Ramos (cell line): Measurements from ENCODE around the gene OLIG2.

ENCODE experiments used
- in situ Hi-C: fragments of 300-500 bp; cut with MboI; formaldehyde crosslinking; loops from one replicate; pipeline ENCODE4 v1.14.3; 2022; ENCODE audit warnings: low sequenced_read_pairs; ENCODE audit not compliant: unreplicated experiment

Gene OLIG2

DNA sequence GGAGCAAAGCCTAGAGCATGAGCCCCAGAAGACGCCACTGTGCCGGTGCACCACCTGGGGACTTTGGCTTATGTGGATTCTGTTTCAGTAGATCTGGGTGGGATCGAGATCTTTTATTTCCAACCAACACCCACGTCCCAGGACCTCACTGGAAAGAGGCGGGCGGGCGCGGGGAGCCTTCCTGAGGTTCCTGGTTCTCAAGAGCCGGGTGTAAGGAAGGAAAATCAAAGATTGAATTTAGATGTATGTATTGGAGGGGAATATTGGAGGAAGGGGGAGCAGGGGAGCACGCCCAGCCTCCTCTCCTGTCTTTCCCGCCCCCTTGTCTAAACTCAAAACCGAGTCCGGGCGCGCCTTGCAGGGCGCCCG, 6.2 kb upstream of the OLIG2 start:
- in situ Hi-C loops = no loop called here

DNA sequence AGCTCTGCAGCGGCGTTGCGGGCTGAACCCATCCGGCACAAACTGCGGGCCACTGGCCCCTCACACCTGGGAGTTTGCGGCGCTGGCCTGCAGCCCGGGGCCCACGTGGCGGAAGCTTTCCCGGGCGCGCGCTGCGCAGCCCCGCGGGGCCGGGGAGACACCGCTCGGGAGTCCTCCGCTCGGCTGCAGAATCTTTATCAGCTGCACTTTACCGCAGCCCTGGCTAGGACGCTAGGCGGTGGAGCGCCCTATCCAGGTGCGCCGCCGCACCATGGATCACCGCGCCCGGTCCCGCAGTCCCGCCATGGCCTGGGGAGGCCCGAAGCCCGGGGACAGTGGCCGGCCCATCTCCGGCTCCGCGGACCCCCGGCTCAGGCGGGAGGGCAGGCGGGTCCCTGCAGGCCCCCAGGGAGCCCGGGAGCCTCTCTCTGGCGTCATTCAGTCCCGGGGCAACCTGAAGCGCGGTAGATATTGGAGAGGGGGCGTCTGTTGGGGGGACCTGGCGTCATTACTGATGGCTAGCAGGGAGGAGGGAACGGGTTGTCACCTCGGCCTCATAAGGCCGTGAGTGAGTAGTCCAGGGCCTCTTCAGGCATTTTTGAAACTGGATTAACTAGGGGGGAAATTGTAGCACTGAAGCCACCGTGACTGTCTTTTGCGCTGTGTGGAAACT, 5.7 kb upstream of the OLIG2 start:
- in situ Hi-C loops = no loop called here

DNA sequence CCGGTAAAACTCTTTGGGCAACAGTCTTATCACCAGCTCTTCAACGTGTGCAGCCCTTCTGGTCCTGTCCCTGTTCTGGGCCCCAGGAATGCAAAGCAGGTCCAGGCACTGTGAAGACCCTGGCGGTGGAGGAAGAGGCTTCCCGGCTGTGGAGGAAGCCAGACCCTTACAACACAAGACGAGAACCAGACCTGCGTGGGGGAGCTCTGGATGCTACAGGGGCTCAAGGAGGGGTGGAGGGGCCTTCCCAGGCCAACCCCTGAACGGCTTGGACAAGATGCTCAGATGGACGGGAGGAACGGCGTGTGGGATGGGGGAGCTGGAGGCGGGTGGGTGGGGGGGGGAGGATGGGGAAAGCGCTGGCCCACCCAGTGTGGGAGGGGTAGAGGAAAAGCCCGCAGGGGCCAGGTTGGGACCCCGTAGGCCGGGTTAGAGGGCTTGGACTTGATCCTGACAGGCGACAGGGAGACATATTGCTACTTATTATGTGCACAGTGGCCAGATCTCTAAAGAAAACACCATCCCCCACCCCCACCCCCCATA, 5.1 kb upstream of the OLIG2 start:
- in situ Hi-C loops = no loop called here

DNA sequence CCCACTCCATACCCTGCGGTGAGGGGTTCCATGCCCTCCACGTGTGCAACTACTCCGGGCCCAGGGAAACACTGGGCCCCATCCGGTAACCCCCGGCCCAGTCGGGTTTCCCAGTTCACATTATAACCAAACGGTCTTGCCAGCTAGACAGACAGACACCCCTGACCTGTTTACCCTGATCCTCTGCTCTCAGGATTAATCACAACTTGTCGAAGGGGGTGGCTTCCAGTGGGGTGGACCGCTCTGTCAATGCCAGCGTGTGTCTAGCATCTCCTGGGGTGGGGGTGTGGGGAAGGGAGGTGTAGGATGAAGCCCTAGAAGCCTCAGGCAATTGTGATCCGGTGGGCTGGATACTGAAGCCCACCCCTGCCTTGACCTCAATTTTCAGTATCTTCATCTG, 4.6 kb upstream of the OLIG2 start:
- in situ Hi-C loops = no loop called here

DNA sequence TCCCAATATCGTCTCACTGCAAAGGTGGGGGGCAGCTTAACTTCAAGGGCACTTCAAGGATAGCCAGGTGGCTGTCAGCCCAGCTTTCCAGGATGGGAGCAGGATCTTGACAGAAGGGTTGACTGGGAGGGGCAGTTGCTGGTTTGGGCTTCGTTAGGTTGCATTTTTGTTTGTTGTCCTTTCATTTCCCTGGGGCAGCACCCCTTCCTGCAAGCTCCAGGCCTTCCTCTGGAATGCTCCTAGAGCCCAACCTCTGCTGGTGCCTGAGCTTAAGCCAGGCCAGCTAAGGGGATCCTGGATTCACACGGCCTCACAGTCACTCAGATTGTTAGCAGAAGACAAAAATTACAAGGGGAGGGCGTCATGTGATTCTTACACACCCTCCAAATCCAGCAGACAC, 4.1 kb upstream of the OLIG2 start:
- in situ Hi-C loops = no loop called here

DNA sequence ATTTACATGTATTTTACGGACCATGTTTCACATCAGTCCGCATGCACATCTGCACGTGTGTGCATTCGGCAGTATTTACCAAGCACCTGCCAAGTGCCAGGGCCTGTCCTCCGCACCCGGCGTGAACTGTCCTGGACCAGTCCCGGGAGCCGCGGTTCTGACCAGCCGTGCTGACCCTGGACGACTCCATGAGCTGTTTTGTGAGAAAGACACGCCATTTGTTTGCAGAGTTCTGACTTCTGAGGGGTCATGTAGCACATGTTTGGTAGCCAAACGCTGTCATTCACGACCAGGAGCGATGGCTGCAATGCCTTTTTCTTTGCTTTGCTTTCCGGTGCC, 3.3 kb upstream of the OLIG2 start:
- in situ Hi-C loops = no loop called here

DNA sequence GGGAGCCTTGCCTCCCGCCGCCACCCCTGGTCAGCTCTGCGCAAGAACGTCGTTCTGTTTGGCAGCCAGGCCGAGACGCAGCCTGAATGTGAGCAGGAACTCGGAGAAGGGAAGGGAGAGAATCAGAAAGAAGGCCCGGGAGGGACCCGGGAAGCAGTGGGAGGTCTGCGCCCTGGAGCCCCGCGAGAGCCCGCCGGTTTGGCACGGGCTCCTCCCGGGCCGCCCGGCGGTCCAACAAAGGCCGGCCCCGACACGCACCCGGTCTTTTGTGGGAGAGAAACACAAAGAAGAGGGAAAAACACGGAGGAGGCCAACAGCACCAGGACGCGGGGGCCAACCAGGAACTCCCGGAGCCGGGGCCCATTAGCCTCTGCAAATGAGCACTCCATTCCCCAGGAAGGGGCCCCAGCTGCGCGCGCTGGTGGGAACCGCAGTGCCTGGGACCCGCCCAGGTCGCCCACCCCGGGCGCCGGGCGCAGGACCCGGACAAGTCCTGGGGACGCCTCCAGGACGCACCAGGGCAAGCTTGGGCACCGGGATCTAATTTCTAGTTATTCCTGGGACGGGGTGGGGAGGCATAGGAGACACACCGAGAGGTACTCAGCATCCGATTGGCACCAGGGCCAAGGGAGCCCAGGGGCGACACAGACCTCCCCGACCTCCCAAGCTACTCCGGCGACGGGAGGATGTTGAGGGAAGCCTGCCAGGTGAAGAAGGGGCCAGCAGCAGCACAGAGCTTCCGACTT, 2.7 kb upstream of the OLIG2 start:
- in situ Hi-C loops = no loop called here

DNA sequence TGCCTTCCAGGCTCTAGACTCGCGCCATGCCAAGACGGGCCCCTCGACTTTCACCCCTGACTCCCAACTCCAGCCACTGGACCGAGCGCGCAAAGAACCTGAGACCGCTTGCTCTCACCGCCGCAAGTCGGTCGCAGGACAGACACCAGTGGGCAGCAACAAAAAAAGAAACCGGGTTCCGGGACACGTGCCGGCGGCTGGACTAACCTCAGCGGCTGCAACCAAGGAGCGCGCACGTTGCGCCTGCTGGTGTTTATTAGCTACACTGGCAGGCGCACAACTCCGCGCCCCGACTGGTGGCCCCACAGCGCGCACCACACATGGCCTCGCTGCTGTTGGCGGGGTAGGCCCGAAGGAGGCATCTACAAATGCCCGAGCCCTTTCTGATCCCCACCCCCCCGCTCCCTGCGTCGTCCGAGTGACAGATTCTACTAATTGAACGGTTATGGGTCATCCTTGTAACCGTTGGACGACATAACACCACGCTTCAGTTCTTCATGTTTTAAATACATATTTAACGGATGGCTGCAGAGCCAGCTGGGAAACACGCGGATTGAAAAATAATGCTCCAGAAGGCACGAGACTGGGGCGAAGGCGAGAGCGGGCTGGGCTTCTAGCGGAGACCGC, 2.0 kb upstream of the OLIG2 start:
- in situ Hi-C loops = no loop called here

DNA sequence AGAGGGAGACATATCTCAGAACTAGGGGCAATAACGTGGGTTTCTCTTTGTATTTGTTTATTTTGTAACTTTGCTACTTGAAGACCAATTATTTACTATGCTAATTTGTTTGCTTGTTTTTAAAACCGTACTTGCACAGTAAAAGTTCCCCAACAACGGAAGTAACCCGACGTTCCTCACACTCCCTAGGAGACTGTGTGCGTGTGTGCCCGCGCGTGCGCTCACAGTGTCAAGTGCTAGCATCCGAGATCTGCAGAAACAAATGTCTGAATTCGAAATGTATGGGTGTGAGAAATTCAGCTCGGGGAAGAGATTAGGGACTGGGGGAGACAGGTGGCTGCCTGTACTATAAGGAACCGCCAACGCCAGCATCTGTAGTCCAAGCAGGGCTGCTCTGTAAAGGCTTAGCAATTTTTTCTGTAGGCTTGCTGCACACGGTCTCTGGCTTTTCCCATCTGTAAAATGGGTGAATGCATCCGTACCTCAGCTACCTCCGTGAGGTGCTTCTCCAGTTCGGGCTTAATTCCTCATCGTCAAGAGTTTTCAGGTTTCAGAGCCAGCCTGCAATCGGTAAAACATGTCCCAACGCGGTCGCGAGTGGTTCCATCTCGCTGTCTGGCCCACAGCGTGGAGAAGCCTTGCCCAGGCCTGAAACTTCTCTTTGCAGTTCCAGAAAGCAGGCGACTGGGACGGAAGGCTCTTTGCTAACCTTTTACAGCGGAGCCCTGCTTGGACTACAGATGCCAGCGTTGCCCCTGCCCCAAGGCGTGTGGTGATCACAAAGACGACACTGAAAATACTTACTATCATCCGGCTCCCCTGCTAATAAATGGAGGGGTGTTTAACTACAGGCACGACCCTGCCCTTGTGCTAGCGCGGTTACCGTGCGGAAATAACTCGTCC, 1.3 kb upstream of the OLIG2 start:
- in situ Hi-C loops = no loop called here

DNA sequence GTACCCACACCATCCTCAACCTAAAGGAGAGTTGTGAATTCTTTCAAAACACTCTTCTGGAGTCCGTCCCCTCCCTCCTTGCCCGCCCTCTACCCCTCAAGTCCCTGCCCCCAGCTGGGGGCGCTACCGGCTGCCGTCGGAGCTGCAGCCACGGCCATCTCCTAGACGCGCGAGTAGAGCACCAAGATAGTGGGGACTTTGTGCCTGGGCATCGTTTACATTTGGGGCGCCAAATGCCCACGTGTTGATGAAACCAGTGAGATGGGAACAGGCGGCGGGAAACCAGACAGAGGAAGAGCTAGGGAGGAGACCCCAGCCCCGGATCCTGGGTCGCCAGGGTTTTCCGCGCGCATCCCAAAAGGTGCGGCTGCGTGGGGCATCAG, 638 bp upstream of the OLIG2 start:
- in situ Hi-C loops = no loop called here

DNA sequence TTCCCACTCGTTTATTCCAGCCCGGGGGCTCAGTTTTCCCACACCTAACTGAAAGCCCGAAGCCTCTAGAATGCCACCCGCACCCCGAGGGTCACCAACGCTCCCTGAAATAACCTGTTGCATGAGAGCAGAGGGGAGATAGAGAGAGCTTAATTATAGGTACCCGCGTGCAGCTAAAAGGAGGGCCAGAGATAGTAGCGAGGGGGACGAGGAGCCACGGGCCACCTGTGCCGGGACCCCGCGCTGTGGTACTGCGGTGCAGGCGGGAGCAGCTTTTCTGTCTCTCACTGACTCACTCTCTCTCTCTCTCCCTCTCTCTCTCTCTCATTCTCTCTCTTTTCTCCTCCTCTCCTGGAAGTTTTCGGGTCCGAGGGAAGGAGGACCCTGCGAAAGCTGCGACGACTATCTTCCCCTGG, 716 bp downstream of the OLIG2 start:
- in situ Hi-C loops = no loop called here

DNA sequence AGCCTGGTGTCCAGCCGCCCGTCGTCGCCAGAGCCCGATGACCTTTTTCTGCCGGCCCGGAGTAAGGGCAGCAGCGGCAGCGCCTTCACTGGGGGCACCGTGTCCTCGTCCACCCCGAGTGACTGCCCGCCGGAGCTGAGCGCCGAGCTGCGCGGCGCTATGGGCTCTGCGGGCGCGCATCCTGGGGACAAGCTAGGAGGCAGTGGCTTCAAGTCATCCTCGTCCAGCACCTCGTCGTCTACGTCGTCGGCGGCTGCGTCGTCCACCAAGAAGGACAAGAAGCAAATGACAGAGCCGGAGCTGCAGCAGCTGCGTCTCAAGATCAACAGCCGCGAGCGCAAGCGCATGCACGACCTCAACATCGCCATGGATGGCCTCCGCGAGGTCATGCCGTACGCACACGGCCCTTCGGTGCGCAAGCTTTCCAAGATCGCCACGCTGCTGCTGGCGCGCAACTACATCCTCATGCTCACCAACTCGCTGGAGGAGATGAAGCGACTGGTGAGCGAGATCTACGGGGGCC, 1.2 kb downstream of the OLIG2 start:
- in situ Hi-C loops = no loop called here

DNA sequence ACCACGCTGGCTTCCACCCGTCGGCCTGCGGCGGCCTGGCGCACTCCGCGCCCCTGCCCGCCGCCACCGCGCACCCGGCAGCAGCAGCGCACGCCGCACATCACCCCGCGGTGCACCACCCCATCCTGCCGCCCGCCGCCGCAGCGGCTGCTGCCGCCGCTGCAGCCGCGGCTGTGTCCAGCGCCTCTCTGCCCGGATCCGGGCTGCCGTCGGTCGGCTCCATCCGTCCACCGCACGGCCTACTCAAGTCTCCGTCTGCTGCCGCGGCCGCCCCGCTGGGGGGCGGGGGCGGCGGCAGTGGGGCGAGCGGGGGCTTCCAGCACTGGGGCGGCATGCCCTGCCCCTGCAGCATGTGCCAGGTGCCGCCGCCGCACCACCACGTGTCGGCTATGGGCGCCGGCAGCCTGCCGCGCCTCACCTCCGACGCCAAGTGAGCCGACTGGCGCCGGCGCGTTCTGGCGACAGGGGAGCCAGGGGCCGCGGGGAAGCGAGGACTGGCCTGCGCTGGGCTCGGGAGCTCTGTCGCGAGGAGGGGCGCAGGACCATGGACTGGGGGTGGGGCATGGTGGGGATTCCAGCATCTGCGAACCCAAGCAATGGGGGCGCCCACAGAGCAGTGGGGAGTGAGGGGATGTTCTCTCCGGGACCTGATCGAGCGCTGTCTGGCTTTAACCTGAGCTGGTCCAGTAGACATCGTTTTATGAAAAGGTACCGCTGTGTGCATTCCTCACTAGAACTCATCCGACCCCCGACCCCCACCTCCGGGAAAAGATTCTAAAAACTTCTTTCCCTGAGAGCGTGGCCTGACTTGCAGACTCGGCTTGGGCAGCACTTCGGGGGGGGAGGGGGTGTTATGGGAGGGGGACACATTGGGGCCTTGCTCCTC, 1.9 kb downstream of the OLIG2 start:
- in situ Hi-C loops = no loop called here

DNA sequence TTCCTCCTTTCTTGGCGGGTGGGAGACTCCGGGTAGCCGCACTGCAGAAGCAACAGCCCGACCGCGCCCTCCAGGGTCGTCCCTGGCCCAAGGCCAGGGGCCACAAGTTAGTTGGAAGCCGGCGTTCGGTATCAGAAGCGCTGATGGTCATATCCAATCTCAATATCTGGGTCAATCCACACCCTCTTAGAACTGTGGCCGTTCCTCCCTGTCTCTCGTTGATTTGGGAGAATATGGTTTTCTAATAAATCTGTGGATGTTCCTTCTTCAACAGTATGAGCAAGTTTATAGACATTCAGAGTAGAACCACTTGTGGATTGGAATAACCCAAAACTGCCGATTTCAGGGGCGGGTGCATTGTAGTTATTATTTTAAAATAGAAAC, 2.5 kb downstream of the OLIG2 start:
- in situ Hi-C loops = no loop called here

DNA sequence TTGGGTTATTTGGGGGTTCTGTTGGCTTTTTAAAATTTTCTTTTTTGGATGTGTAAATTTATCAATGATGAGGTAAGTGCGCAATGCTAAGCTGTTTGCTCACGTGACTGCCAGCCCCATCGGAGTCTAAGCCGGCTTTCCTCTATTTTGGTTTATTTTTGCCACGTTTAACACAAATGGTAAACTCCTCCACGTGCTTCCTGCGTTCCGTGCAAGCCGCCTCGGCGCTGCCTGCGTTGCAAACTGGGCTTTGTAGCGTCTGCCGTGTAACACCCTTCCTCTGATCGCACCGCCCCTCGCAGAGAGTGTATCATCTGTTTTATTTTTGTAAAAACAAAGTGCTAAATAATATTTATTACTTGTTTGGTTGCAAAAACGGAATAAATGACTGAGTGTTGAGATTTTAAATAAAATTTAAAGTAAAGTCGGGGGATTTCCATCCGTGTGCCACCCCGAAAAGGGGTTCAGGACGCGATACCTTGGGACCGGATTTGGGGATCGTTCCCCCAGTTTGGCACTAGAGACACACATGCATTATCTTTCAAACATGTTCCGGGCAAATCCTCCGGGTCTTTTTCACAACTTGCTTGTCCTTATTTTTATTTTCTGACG, 3.1 kb downstream of the OLIG2 start:
- in situ Hi-C loops = no loop called here

DNA sequence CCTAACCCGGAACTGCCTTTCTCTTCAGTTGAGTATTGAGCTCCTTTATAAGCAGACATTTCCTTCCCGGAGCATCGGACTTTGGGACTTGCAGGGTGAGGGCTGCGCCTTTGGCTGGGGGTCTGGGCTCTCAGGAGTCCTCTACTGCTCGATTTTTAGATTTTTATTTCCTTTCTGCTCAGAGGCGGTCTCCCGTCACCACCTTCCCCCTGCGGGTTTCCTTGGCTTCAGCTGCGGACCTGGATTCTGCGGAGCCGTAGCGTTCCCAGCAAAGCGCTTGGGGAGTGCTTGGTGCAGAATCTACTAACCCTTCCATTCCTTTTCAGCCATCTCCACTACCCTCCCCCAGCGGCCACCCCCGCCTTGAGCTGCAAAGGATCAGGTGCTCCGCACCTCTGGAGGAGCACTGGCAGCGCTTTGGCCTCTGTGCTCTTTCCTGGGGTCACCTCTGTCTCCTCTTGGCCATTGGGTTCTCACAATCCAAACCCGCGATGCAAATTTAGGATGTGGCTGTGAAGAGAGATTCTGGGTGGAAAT, 3.7 kb downstream of the OLIG2 start:
- in situ Hi-C loops = no loop called here

DNA sequence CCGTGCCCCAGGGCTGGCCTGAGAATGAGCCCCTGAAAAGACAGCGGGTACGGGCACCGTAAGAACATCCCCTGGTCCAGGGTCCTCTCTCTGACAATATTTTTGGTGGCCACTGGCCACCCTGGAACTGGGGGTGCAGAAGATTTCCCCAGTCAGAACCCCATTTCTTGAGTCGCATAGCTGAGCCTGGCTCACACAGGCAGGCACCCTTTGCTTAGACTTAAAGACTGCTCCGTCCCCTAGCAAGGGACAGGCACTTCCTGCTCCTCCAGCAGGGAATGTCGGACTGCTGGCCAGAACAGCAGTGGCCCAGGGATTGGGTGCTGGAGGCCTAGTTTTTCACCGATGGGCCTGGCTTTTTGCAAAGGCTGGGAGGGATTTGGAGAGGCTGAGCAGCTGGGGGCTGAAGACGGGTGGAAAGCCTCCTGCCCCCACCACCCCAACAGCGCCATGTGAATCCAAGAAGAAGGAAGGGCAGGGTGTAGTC, 4.3 kb downstream of the OLIG2 start:
- in situ Hi-C loops = no loop called here

DNA sequence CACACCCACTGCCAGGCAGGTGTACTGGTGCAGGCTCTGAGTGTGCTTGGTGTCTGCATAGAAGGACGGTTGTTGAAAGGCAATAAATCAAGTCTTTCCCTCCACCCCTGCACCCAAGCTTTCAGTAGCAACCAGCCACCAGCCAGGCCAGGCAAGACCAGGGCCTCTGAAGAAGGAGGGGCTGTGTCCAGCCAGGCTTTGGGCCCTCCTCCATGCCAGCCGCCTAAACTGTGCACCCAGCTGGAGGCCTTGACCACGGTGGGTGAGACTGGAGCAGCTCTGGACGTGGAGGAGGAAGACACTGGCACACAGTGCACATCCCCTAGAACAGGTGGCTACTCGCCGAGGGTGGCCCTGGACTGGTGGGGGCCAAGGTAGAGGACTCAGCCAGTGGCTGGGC, 4.9 kb downstream of the OLIG2 start:
- in situ Hi-C loops = no loop called here
